ENCODE data around the gene STYXL2.

The STYXL2 gene

GRCh38 chr1:167111868-167112709 is 18.2 kb downstream of the STYXL2 start:
- no peak for DNase-seq

- no peak for DNase-seq
Observed at GRCh38 chr1:167114725-167115124, 20.9 kb downstream of the STYXL2 start.

- no peak for DNase-seq
Observed at GRCh38 chr1:167115655-167116054, 21.8 kb downstream of the STYXL2 start.

GRCh38 chr1:167116174-167116573 is 22.3 kb downstream of the STYXL2 start:
- no peak for DNase-seq

GRCh38 chr1:167117225-167117624 is 23.4 kb downstream of the STYXL2 start:
- no peak for DNase-seq

- no peak for DNase-seq
Observed at GRCh38 chr1:167118188-167118587, 24.3 kb downstream of the STYXL2 start.

- DNase-seq: no peak
Observed at GRCh38 chr1:167119696-167120095, 25.8 kb downstream of the STYXL2 start.

GRCh38 chr1:167120899-167121298 is 27.0 kb downstream of the STYXL2 start:
- no peak for DNase-seq

GRCh38 chr1:167121375-167122120 is 27.7 kb downstream of the STYXL2 start:
- DNase-seq: peak; percentile 11

- DNase-seq: no peak
Observed at GRCh38 chr1:167122121-167122480, 28.2 kb downstream of the STYXL2 start.

GRCh38 chr1:167122568-167122967 is 28.7 kb downstream of the STYXL2 start:
- DNase-seq: no peak

GRCh38 chr1:167126317-167126716 is 32.4 kb downstream of the STYXL2 start:
- no peak for DNase-seq

GRCh38 chr1:167126811-167127210 is 32.9 kb downstream of the STYXL2 start:
- no peak for DNase-seq

GRCh38 chr1:167127236-167127635 is 33.4 kb downstream of the STYXL2 start:
- no peak for DNase-seq

GRCh38 chr1:167127661-167128060 is 33.8 kb downstream of the STYXL2 start:
- DNase-seq: no peak

GRCh38 chr1:167128261-167129227 is 34.7 kb downstream of the STYXL2 start:
- DNase-seq: no peak

GRCh38 chr1:167130829-167131510 is 37.1 kb downstream of the STYXL2 start:
- no peak for DNase-seq

- DNase-seq: no peak
Observed at GRCh38 chr1:167132301-167133010, 38.6 kb downstream of the STYXL2 start.

GRCh38 chr1:167135281-167135840 is 41.5 kb downstream of the STYXL2 start:
- no peak for DNase-seq

GRCh38 chr1:167136191-167136614 is 42.3 kb downstream of the STYXL2 start:
- no peak for DNase-seq

- no peak for DNase-seq
Observed at GRCh38 chr1:167136806-167137205, 42.9 kb downstream of the STYXL2 start.
